WTC11 (cell line): ENCODE measurements around the gene LPAR2. TPM values are rescaled to one million over a fixed set of nuclear protein-coding genes. Genes with fewer than 3 reads are reported as not detected.
A peak's percentile ranks its signal among the peaks of the same experiment; 100 is the strongest.

Experiments
- ATAC-seq: fragments of 200-7000 bp; cut with Tn5 transposase; 2 replicates; pipeline ENCODE4 v1.10.0; 2021; ENCODE audit warnings: mild to moderate bottlenecking, moderate library complexity
- CTCF ChIA-PET: fragments of 300-600 bp; sonication (Branson Sonifier 250); formaldehyde crosslinking; loops from one replicate; lab custom pipeline; 2021; ENCODE audit warnings: antibody characterized with exemption; lab: Charles Lee
- POLR2A ChIA-PET: fragments of 350-600 bp; sonication (Branson Sonifier 250); formaldehyde crosslinking; loops from one replicate; lab custom pipeline; 2021; ENCODE audit warnings: antibody characterized with exemption; lab: Charles Lee
- DNase-seq: peaks from one replicate; pipeline ENCODE4 v3.0.0; 2021; ENCODE audit warnings: low spot score
- H3K27ac Mint-ChIP-seq: 2 replicates; pipeline ENCODE4 v1.8.0; 2021; ENCODE audit warnings: mixed read lengths
- H3K27me3 Mint-ChIP-seq: 2 replicates; pipeline ENCODE4 v1.8.0; 2021; ENCODE audit warnings: low read depth, mild to moderate bottlenecking, moderate library complexity, mixed read lengths
- H3K36me3 Mint-ChIP-seq: 2 replicates; pipeline ENCODE4 v1.8.0; 2021; ENCODE audit warnings: mixed read lengths
- H3K4me1 Mint-ChIP-seq: 2 replicates; pipeline ENCODE4 v1.8.0; 2022; ENCODE audit warnings: mixed read lengths
- H3K4me3 Mint-ChIP-seq: 2 replicates; pipeline ENCODE4 v1.8.0; 2021; ENCODE audit warnings: mild to moderate bottlenecking, moderate library complexity, mixed read lengths
- H3K9me3 Mint-ChIP-seq: 2 replicates; pipeline ENCODE4 v1.8.0; 2021; ENCODE audit warnings: mixed read lengths
- AFF4 ChIP-seq: sonication (generic); formaldehyde crosslinking; IDR thresholded peaks from 2 replicates; pipeline ENCODE4 v1.8.1; 2023; ENCODE audit warnings: mild to moderate bottlenecking, missing genetic modification reagents, borderline replicate concordance
- E2F1 ChIP-seq: sonication (generic); formaldehyde crosslinking; IDR thresholded peaks from 2 replicates; pipeline ENCODE4 v1.8.0; 2022; ENCODE audit warnings: mild to moderate bottlenecking, missing genetic modification reagents
- ESRRA ChIP-seq: sonication (generic); formaldehyde crosslinking; IDR thresholded peaks from 2 replicates; pipeline ENCODE4 v1.8.1; 2022; ENCODE audit warnings: mild to moderate bottlenecking, missing genetic modification reagents, borderline replicate concordance
- FOXK1 ChIP-seq: sonication (generic); formaldehyde crosslinking; IDR thresholded peaks from 2 replicates; pipeline ENCODE4 v1.8.0; 2022; ENCODE audit warnings: mild to moderate bottlenecking, moderate library complexity, missing genetic modification reagents
- FOXP1 ChIP-seq: sonication (generic); formaldehyde crosslinking; IDR thresholded peaks from 2 replicates; pipeline ENCODE4 v1.8.0; 2022; ENCODE audit warnings: missing genetic modification reagents, mild to moderate bottlenecking, moderate library complexity, borderline replicate concordance
- HMGA2 ChIP-seq: fragments of 250-450 bp; sonication (Bioruptor Pico); IDR thresholded peaks from 2 replicates; pipeline ENCODE4 v1.4.0; 2021; ENCODE audit warnings: mild to moderate bottlenecking, moderate library complexity
- HMGXB4 ChIP-seq: sonication (generic); formaldehyde crosslinking; IDR thresholded peaks from 2 replicates; pipeline ENCODE4 v1.8.1; 2023; ENCODE audit warnings: mild to moderate bottlenecking, moderate library complexity, missing genetic modification reagents
- JAZF1 ChIP-seq: fragments of 250-450 bp; sonication (Bioruptor Pico); IDR thresholded peaks from 2 replicates; pipeline ENCODE4 v1.9.0; 2021; ENCODE audit warnings: moderate library complexity, mild to moderate bottlenecking, inconsistent platforms
- JUN ChIP-seq: sonication (generic); formaldehyde crosslinking; IDR thresholded peaks from 2 replicates; pipeline ENCODE4 v1.8.0; 2023; ENCODE audit warnings: mild to moderate bottlenecking, missing genetic modification reagents
- NR1H2 ChIP-seq: sonication (generic); formaldehyde crosslinking; IDR thresholded peaks from 2 replicates; pipeline ENCODE4 v1.9.0; 2021; ENCODE audit warnings: mild to moderate bottlenecking, moderate library complexity, missing genetic modification reagents
- NR3C1 ChIP-seq: sonication (generic); formaldehyde crosslinking; conservative IDR thresholded peaks from 2 replicates; pipeline ENCODE4 v1.8.1; 2023; ENCODE audit warnings: low read depth, mild to moderate bottlenecking, missing genetic modification reagents
- PRRX2 ChIP-seq: fragments of 250-450 bp; sonication (Bioruptor Pico); IDR thresholded peaks from 2 replicates; pipeline ENCODE4 v1.8.0; 2021; ENCODE audit warnings: mild to moderate bottlenecking
- SP1 ChIP-seq: sonication (generic); formaldehyde crosslinking; conservative IDR thresholded peaks from 2 replicates; pipeline ENCODE4 v1.8.1; 2022; ENCODE audit warnings: missing genetic modification reagents
- TEAD1 ChIP-seq: sonication (generic); formaldehyde crosslinking; IDR thresholded peaks from 2 replicates; pipeline ENCODE4 v1.8.0; 2022; ENCODE audit warnings: mild to moderate bottlenecking, missing genetic modification reagents
- ZBTB21 ChIP-seq: sonication (generic); formaldehyde crosslinking; IDR thresholded peaks from 2 replicates; pipeline ENCODE4 v1.8.1; 2023; ENCODE audit warnings: mild to moderate bottlenecking, missing genetic modification reagents, borderline replicate concordance
- ZNF219 ChIP-seq: sonication (generic); formaldehyde crosslinking; IDR thresholded peaks from 2 replicates; pipeline ENCODE4 v1.8.0; 2023; ENCODE audit warnings: missing genetic modification reagents, mild to moderate bottlenecking, borderline replicate concordance
- ZNF263 ChIP-seq: sonication (generic); formaldehyde crosslinking; IDR thresholded peaks from 2 replicates; pipeline ENCODE4 v1.8.1; 2022; ENCODE audit warnings: low read depth, mild to moderate bottlenecking, moderate library complexity, missing genetic modification reagents
- total RNA-seq: library from RNA; stranded (reverse); gene quantifications from 3 replicates; pipeline ENCODE4 v1.2.3, GENCODE V29; 2021
- TF ChIP-seq, protein P1 (sequence below): sonication (generic); formaldehyde crosslinking; IDR thresholded peaks from 2 replicates; pipeline ENCODE4 v1.8.1; 2023; ENCODE audit warnings: mild to moderate bottlenecking, missing genetic modification reagents
- TF ChIP-seq, protein P2 (sequence below): sonication (generic); formaldehyde crosslinking; IDR thresholded peaks from 2 replicates; pipeline ENCODE4 v1.8.1; 2023; ENCODE audit warnings: mild to moderate bottlenecking, missing genetic modification reagents, moderate library complexity
- TF ChIP-seq, protein P3 (sequence below): fragments of 250-450 bp; sonication (Bioruptor Pico); IDR thresholded peaks from 2 replicates; pipeline ENCODE4 v1.9.0; 2021; ENCODE audit warnings: moderate library complexity, mild to moderate bottlenecking, inconsistent platforms, borderline replicate concordance
- TF ChIP-seq, protein P4 (sequence below): sonication (generic); formaldehyde crosslinking; IDR thresholded peaks from 2 replicates; pipeline ENCODE4 v1.8.0; 2022; ENCODE audit warnings: mild to moderate bottlenecking, missing genetic modification reagents

The LPAR2 gene
- total RNA-seq, 1 experiment from 2014 or later, result 44.5 TPM

- TF ChIP-seq NR1H2 (CRISPR knock-in tag) (no peak), ESRRA (no peak), TEAD1 (CRISPR knock-in tag) (0 out of 2 replicates have a peak, but pooled peaks have one; percentile 11), FOXK1 (CRISPR knock-in tag) (peak; percentile 51; the same call in 1 of the 2 replicates)
- TF ChIP-seq, protein P1, sequence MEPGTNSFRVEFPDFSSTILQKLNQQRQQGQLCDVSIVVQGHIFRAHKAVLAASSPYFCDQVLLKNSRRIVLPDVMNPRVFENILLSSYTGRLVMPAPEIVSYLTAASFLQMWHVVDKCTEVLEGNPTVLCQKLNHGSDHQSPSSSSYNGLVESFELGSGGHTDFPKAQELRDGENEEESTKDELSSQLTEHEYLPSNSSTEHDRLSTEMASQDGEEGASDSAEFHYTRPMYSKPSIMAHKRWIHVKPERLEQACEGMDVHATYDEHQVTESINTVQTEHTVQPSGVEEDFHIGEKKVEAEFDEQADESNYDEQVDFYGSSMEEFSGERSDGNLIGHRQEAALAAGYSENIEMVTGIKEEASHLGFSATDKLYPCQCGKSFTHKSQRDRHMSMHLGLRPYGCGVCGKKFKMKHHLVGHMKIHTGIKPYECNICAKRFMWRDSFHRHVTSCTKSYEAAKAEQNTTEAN (CRISPR knock-in tag), result 0 out of 2 replicates have a peak, but pooled peaks have one; percentile 41
Measured at GRCh38 chr19:19628501-19629134, 598 bp upstream of the LPAR2 start (continued).

DNA sequence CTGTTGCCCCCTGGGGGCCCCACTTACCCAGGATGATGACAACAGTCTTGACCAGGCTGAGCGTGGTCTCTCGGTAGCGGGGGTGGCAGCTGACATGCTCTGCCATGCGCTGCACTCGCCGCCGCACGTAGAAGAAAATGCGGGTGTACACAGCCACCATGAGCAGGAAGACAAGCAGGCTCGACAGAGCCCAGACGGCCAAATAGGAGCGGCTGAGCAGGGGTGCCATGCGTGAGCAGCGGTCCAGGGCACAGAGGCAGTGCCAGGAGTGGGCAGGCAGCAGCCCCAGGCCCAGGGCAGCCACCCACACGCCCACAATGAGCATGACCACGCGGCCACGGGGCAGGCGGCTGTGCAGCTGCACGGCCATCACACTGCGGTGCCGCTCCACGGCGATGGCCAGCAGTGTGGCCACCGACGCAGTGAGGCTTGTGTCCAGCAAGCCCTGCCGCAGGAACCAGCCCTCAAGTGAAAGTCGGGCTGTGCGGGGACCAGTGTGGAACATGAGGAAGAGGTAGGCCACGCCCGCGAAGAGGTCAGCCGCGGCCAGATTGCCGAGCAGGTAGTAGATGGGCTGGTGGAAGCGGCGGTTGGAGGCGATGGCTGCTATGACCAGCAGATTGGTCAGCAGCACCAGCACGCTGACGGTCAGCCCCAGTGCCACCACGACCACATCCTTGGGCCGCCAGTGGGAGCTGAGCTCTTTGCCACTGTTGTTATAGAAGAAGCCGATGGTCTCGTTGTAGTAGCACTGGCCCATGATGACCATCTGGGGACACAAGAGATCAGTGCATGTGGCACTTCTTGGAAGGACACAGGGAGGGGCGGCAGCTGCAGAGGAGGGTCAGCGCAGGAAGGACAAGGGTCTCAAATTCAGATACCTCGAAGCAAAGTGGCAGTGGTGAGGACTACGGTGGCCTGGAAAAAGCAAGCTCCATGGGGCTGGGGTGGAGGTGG, 1.2 kb downstream of the LPAR2 start:
- CTCF ChIA-PET, result interaction anchor here (0.5 to 2.2 kb wide), 6 partner anchors 10 to 1485 kb away, joined by 3 to 14 read pairs (median 4); partner anchors contain the start of gene GMIP
- ATAC-seq, result no peak
- POLR2A ChIA-PET, result no interaction called here
- Mint-ChIP-seq H3K27ac (no peak overlapping the region), H3K36me3 (peaks cover 16% of the 10 kb centered on the region), H3K4me1 (peaks cover 17% of the 10 kb centered on the region), H3K4me3 (peak overlapping the region; percentile 90), H3K9me3 (no peaks in the 10 kb centered on the region), H3K27me3 (no peaks in the 10 kb centered on the region; the same call in 1 of the 2 replicates)
- no peak for DNase-seq
- TF ChIP-seq ZNF219 (CRISPR knock-in tag) (no peak), JUN (CRISPR knock-in tag) (no peak), ZNF263 (CRISPR knock-in tag) (no peak), HMGA2 (CRISPR knock-in tag) (no peak), AFF4 (CRISPR knock-in tag) (no peak), FOXP1 (CRISPR knock-in tag) (no peak), NR3C1 (0 out of 2 replicates have a peak, but pooled peaks have one; percentile 64), E2F1 (CRISPR knock-in tag) (no peak), ZBTB21 (CRISPR knock-in tag) (0 out of 2 replicates have a peak, but pooled peaks have one; percentile 14), ESRRA (0 out of 2 replicates have a peak, but pooled peaks have one; percentile 57), HMGXB4 (CRISPR knock-in tag) (peak; percentile 12; the same call in 1 of the 2 replicates), JAZF1 (CRISPR knock-in tag) (no peak), SP1 (CRISPR knock-in tag) (no peak), PRRX2 (CRISPR knock-in tag) (no peak)
- TF ChIP-seq, protein P2, sequence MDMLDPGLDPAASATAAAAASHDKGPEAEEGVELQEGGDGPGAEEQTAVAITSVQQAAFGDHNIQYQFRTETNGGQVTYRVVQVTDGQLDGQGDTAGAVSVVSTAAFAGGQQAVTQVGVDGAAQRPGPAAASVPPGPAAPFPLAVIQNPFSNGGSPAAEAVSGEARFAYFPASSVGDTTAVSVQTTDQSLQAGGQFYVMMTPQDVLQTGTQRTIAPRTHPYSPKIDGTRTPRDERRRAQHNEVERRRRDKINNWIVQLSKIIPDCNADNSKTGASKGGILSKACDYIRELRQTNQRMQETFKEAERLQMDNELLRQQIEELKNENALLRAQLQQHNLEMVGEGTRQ, result no peak
- TF ChIP-seq, protein P3, sequence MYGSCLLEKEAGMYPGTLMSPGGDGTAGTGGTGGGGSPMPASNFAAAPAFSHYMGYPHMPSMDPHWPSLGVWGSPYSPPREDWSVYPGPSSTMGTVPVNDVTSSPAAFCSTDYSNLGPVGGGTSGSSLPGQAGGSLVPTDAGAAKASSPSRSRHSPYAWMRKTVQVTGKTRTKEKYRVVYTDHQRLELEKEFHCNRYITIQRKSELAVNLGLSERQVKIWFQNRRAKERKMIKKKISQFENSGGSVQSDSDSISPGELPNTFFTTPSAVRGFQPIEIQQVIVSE (CRISPR knock-in tag), result no peak
- TF ChIP-seq, protein P4, sequence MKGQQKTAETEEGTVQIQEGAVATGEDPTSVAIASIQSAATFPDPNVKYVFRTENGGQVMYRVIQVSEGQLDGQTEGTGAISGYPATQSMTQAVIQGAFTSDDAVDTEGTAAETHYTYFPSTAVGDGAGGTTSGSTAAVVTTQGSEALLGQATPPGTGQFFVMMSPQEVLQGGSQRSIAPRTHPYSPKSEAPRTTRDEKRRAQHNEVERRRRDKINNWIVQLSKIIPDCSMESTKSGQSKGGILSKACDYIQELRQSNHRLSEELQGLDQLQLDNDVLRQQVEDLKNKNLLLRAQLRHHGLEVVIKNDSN, result no peak
